Measurements from ENCODE around the gene PLBD1. TPM values are rescaled to one million over a fixed set of nuclear protein-coding genes. Genes with fewer than 3 reads are reported as not detected.

The PLBD1 gene
- polyA plus RNA-seq, 1 donor (not counting 4 experiments of a cell fraction or from before 2014, with no cell fraction given): 7.2 TPM

- dilution Hi-C loops (cut with MboI; ENCODE audit: extremely low pct_ligation_motif_present, low sequenced_read_pairs): no loop called here
- Histone ChIP-seq H2AFZ (ENCODE audit: control insufficient read depth, low read length) (no peak overlapping the region), H3K4me2 (ENCODE audit: control insufficient read depth, extremely low read depth, insufficient read depth, low read depth, low read length) (no peak overlapping the region), H3K9me3 (ENCODE audit: control insufficient read depth, low read depth, low read length) (peaks cover 2% of the 10 kb centered on the region), H3K4me3 (ENCODE audit: control insufficient read depth in 2 of 3, extremely low read depth in 1 of 3, insufficient read depth in 2 of 3, low read depth in 1 of 3, low read length in 3 of 3) (no peak overlapping the region), H3K79me2 (ENCODE audit: control insufficient read depth, insufficient read depth, low read length) (no peaks in the 10 kb centered on the region), H3K27ac (ENCODE audit: control insufficient read depth, insufficient read depth, low read length) (no peak overlapping the region), H3K4me1 (ENCODE audit: control insufficient read depth, extremely low read depth, insufficient read depth, low read length) (no peaks in the 10 kb centered on the region), H3K27me3 (ENCODE audit: control insufficient read depth, extremely low read depth, insufficient read depth, low read length) (no peaks in the 10 kb centered on the region), H4K20me1 (ENCODE audit: control insufficient read depth, extremely low read depth, insufficient read depth, low read length) (no peaks in the 10 kb centered on the region), H3K9ac (ENCODE audit: control insufficient read depth, extremely low read depth, insufficient read depth, low read length) (no peak overlapping the region), H3K9me1 (ENCODE audit: control insufficient read depth, extremely low read depth, insufficient read depth, low read length) (no peaks in the 10 kb centered on the region), H3K36me3 (ENCODE audit: control insufficient read depth in 2 of 2, extremely low read depth in 1 of 2, insufficient read depth in 2 of 2, low read length in 2 of 2) (peaks cover 2 to 4% of the 10 kb centered on the region in 2 experiments)
- DNase-seq (ENCODE audit: low read depth, low spot score): no peak
- no peak for FAIRE-seq
- TF ChIP-seq EZH2 (IDR thresholded peaks at IDR 0.05; ENCODE audit: low read length): no peak
- no peak for TF ChIP-seq CTCF (optimal IDR thresholded peaks at IDR 0.05 in 1 of 3, IDR thresholded peaks at IDR 0.05 in 1 of 3, conservative IDR thresholded peaks at IDR 0.05 in 1 of 3; ENCODE audit: extremely low read depth in 1 of 3, insufficient read depth in 2 of 3, low read length in 3 of 3)
Observed at GRCh38 chr12:14473707-14474287, 93.9 kb downstream of the PLBD1 start.

GRCh38 chr12:14471497-14471896 lies 96.2 kb downstream of the PLBD1 start:
- no peak overlapping the region for H3K4me3 ChIP-seq (ENCODE audit: control insufficient read depth in 2 of 3, extremely low read depth in 1 of 3, insufficient read depth in 2 of 3, low read depth in 1 of 3, low read length in 3 of 3)
- no peaks in the 10 kb centered on the region for H3K4me1 ChIP-seq (ENCODE audit: control insufficient read depth, extremely low read depth, insufficient read depth, low read length)
- H3K27me3 ChIP-seq (ENCODE audit: control insufficient read depth, extremely low read depth, insufficient read depth, low read length): no peaks in the 10 kb centered on the region
- no peaks in the 10 kb centered on the region for H4K20me1 ChIP-seq (ENCODE audit: control insufficient read depth, extremely low read depth, insufficient read depth, low read length)
- dilution Hi-C loops (cut with MboI; ENCODE audit: extremely low pct_ligation_motif_present, low sequenced_read_pairs): no loop called here
- peaks cover 2% of the 10 kb centered on the region for H3K9me3 ChIP-seq (ENCODE audit: control insufficient read depth, low read depth, low read length)
- H3K4me2 ChIP-seq (ENCODE audit: control insufficient read depth, extremely low read depth, insufficient read depth, low read depth, low read length): no peak overlapping the region
- H3K9me1 ChIP-seq (ENCODE audit: control insufficient read depth, extremely low read depth, insufficient read depth, low read length): no peaks in the 10 kb centered on the region
- no peak overlapping the region for H3K27ac ChIP-seq (ENCODE audit: control insufficient read depth, insufficient read depth, low read length)
- H3K36me3 ChIP-seq (ENCODE audit: control insufficient read depth in 2 of 2, extremely low read depth in 1 of 2, insufficient read depth in 2 of 2, low read length in 2 of 2): no peaks in the 10 kb centered on the region
- TF ChIP-seq CTCF (optimal IDR thresholded peaks at IDR 0.05 in 1 of 3, IDR thresholded peaks at IDR 0.05 in 1 of 3, conservative IDR thresholded peaks at IDR 0.05 in 1 of 3; ENCODE audit: extremely low read depth in 1 of 3, insufficient read depth in 2 of 3, low read length in 3 of 3) (no peak), EZH2 (IDR thresholded peaks at IDR 0.05; ENCODE audit: low read length) (no peak)
- H2AFZ ChIP-seq (ENCODE audit: control insufficient read depth, low read length): no peak overlapping the region
- no peak for FAIRE-seq
- DNase-seq (ENCODE audit: low read depth, low spot score): no peak
- H3K79me2 ChIP-seq (ENCODE audit: control insufficient read depth, insufficient read depth, low read length): no peaks in the 10 kb centered on the region
- H3K9ac ChIP-seq (ENCODE audit: control insufficient read depth, extremely low read depth, insufficient read depth, low read length): no peak overlapping the region

Data from keratinocyte (primary cell).